ELF-1 (cell line): ENCODE measurements around the gene DTNB.
"Not testable (repeated sequence)": the region's sequence is repeated elsewhere in the genome, so short reads cannot be mapped to it uniquely, and the experiment has no call there.

Experiments used
- DNase-seq: peaks from one replicate; pipeline ENCODE4 v3.0.0-alpha.2; 2016; ENCODE audit warnings: low read depth, low spot score

Gene DTNB

GRCh38 chr2:25546852-25547251 lies 126.5 kb downstream of the DTNB start:
- DNase-seq, result no peak

GRCh38 chr2:25545899-25546298 lies 127.5 kb downstream of the DTNB start:
- no peak for DNase-seq

- no peak for DNase-seq
Observed at GRCh38 chr2:25544445-25544844, 128.9 kb downstream of the DTNB start.

GRCh38 chr2:25543939-25544338 lies 129.4 kb downstream of the DTNB start:
- DNase-seq, result peak; percentile 35

- DNase-seq, result no peak
Observed at GRCh38 chr2:25541378-25541777, 132.0 kb downstream of the DTNB start.

GRCh38 chr2:25539136-25539535 lies 134.2 kb downstream of the DTNB start:
- DNase-seq, result no peak

- DNase-seq, result no peak
Observed at GRCh38 chr2:25537526-25537925, 135.9 kb downstream of the DTNB start.

GRCh38 chr2:25535411-25536289 lies 137.7 kb downstream of the DTNB start:
- DNase-seq, result not testable (repeated sequence)

- not testable (repeated sequence) for DNase-seq
Observed at GRCh38 chr2:25534937-25535336, 138.4 kb downstream of the DTNB start.

- DNase-seq, result no peak
Observed at GRCh38 chr2:25534455-25534854, 138.9 kb downstream of the DTNB start.

- DNase-seq, result not testable (repeated sequence)
Observed at GRCh38 chr2:25533771-25534170, 139.6 kb downstream of the DTNB start.

GRCh38 chr2:25532521-25532920 lies 140.9 kb downstream of the DTNB start:
- DNase-seq, result no peak

- DNase-seq, result no peak
Observed at GRCh38 chr2:25529034-25529433, 144.3 kb downstream of the DTNB start.

- no peak for DNase-seq
Observed at GRCh38 chr2:25528173-25528572, 145.2 kb downstream of the DTNB start.

- no peak for DNase-seq
Observed at GRCh38 chr2:25524507-25524906, 148.9 kb downstream of the DTNB start.

- DNase-seq, result no peak
Observed at GRCh38 chr2:25523060-25523459, 150.3 kb downstream of the DTNB start.

- no peak for DNase-seq
Observed at GRCh38 chr2:25521665-25522387, 151.6 kb downstream of the DTNB start.

- no peak for DNase-seq
Observed at GRCh38 chr2:25521126-25521525, 152.3 kb downstream of the DTNB start.

- no peak for DNase-seq
Observed at GRCh38 chr2:25517701-25518100, 155.7 kb downstream of the DTNB start.

- DNase-seq, result no peak
Observed at GRCh38 chr2:25514043-25514637, 159.2 kb downstream of the DTNB start.

GRCh38 chr2:25512707-25513106 lies 160.7 kb downstream of the DTNB start:
- DNase-seq, result peak; percentile 34

- DNase-seq, result no peak
Observed at GRCh38 chr2:25506226-25506625, 167.2 kb downstream of the DTNB start.
